DOHH2 (cell line): ENCODE results near the gene ARHGAP6.

Experiments
- H3F3A ChIP-seq: fragments of 200-600 bp; sonication (generic), shearing (Covaris generic); 2 replicates; pipeline ENCODE4 v1.6.0; 2016; ENCODE audit warnings: antibody characterized with exemption, mild to moderate bottlenecking; ENCODE audit not compliant: control insufficient read depth, insufficient read depth
- H3K27ac ChIP-seq: fragments of 200-600 bp; sonication (generic); 2 replicates; pipeline ENCODE4 v1.5.1; 2014; ENCODE audit warnings: low read depth, mild to moderate bottlenecking, low read length, moderate library complexity
- H3K27me3 ChIP-seq: fragments of 200-600 bp; sonication (generic); 2 replicates; pipeline ENCODE4 v1.6.1; 2014; ENCODE audit warnings: mild to moderate bottlenecking, low read length, mixed read lengths; ENCODE audit not compliant: control insufficient read depth
- H3K36me3 ChIP-seq: fragments of 200-600 bp; sonication (generic); 2 replicates; pipeline ENCODE4 v1.6.1; 2014; ENCODE audit warnings: mild to moderate bottlenecking, low read length, moderate library complexity, mixed read lengths; ENCODE audit not compliant: control insufficient read depth
- H3K4me1 ChIP-seq: fragments of 200-600 bp; sonication (generic); 2 replicates; pipeline ENCODE4 v1.6.1; 2014; ENCODE audit warnings: mild to moderate bottlenecking, low read length, mixed read lengths; ENCODE audit not compliant: control insufficient read depth
- H3K4me2 ChIP-seq: fragments of 200-600 bp; sonication (generic); 2 replicates; pipeline ENCODE4 v1.6.0; 2014; ENCODE audit warnings: mild to moderate bottlenecking, low read length, moderate library complexity
- H3K4me3 ChIP-seq: fragments of 200-600 bp; sonication (generic); 2 replicates; pipeline ENCODE4 v1.5.1; 2014; ENCODE audit warnings: mild to moderate bottlenecking, low read length, mixed read lengths
- H3K79me2 ChIP-seq: fragments of 200-600 bp; sonication (generic); 2 replicates; pipeline ENCODE4 v1.6.1; 2014; ENCODE audit warnings: mild to moderate bottlenecking, low read length, mixed read lengths; ENCODE audit not compliant: control insufficient read depth
- H3K9me2 ChIP-seq: fragments of 200-600 bp; sonication (generic); replicated peaks from 2 replicates; pipeline ENCODE4 v1.6.1; 2014; ENCODE audit warnings: mild to moderate bottlenecking, low read length, mixed read lengths; ENCODE audit not compliant: control insufficient read depth
- H3K9me3 ChIP-seq: fragments of 200-600 bp; sonication (generic); 2 replicates; pipeline ENCODE4 v1.6.1; 2014; ENCODE audit warnings: antibody characterized with exemption, low read length, mixed read lengths; ENCODE audit not compliant: control insufficient read depth, insufficient read depth
- H4K20me1 ChIP-seq: fragments of 200-600 bp; sonication (generic); 2 replicates; pipeline ENCODE4 v1.6.0; 2014; ENCODE audit warnings: low read depth, mild to moderate bottlenecking, antibody characterized with exemption, low read length, moderate library complexity; ENCODE audit not compliant: control insufficient read depth, insufficient read depth
- EZH2phosphoT487 ChIP-seq: fragments of 200-600 bp; sonication (generic); IDR thresholded peaks from 2 replicates; pipeline ENCODE4 v1.6.1; 2017; ENCODE audit warnings: borderline replicate concordance, mild to moderate bottlenecking, antibody characterized with exemption, low read length, moderate library complexity, mixed read lengths
- TF ChIP-seq, protein P1 (sequence below): fragments of 200-600 bp; sonication (generic); IDR thresholded peaks from one replicate; pipeline ENCODE4 v1.5.1; 2014; ENCODE audit warnings: antibody characterized with exemption, mild to moderate bottlenecking, low read depth, low read length; ENCODE audit not compliant: poor library complexity, severe bottlenecking

Gene ARHGAP6

DNA sequence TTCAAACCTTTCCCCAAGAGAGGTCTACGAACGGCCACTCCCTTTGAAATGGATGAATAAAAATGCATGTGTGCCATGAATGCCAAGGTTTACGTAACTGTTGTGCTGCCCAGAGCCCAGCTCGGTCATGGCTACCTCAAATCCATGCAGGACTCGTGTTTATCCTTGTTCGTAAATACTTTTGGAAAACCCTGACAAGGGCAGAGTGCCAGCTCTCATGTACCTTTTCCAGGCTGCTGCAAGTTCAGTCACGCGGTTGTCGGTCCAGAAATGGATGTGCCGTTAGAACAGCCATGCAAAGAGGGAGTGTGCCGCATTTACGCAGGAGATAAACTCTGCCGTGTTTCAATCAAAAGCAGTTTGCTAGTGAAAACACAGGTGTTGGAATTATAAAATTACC, 249.1 kb downstream of the ARHGAP6 start:
- Histone ChIP-seq H3K27me3 (no peaks in the 10 kb centered on the region), H3K9me3 (no peaks in the 10 kb centered on the region), H3K36me3 (no peaks in the 10 kb centered on the region), H3K4me3 (no peak overlapping the region), H3K9me2 (no peaks in the 10 kb centered on the region), H4K20me1 (no peaks in the 10 kb centered on the region), H3K4me2 (no peak overlapping the region), H3F3A (no peaks in the 10 kb centered on the region), H3K27ac (no peak overlapping the region), H3K4me1 (peaks cover 5% of the 10 kb centered on the region), H3K79me2 (no peaks in the 10 kb centered on the region)
- TF ChIP-seq EZH2phosphoT487, result no peak
- TF ChIP-seq, protein P1, sequence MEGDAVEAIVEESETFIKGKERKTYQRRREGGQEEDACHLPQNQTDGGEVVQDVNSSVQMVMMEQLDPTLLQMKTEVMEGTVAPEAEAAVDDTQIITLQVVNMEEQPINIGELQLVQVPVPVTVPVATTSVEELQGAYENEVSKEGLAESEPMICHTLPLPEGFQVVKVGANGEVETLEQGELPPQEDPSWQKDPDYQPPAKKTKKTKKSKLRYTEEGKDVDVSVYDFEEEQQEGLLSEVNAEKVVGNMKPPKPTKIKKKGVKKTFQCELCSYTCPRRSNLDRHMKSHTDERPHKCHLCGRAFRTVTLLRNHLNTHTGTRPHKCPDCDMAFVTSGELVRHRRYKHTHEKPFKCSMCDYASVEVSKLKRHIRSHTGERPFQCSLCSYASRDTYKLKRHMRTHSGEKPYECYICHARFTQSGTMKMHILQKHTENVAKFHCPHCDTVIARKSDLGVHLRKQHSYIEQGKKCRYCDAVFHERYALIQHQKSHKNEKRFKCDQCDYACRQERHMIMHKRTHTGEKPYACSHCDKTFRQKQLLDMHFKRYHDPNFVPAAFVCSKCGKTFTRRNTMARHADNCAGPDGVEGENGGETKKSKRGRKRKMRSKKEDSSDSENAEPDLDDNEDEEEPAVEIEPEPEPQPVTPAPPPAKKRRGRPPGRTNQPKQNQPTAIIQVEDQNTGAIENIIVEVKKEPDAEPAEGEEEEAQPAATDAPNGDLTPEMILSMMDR, result no peak

DNA sequence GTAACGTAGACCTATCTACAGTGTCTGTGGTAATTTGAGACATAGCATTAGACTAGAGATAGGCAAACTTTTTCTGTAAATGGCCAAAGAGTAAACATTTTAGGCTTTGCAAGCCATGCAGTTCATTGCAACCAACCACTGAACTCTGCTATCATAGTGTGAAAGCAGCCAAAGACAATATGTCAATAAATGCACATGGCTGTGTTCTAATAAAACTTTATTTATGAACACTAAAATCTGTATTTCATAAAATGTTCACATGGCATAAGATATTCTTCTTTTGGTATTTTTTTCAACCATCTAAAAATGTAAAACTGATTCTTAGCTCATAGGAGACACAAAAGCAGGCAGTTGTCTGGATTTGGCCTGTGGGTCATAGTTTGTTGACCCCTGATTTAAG, 251.6 kb downstream of the ARHGAP6 start:
- H3K4me1 ChIP-seq, result peaks cover 5% of the 10 kb centered on the region
- no peaks in the 10 kb centered on the region for H3K9me2 ChIP-seq
- no peak overlapping the region for H3K4me2 ChIP-seq
- H3F3A ChIP-seq, result no peaks in the 10 kb centered on the region
- no peaks in the 10 kb centered on the region for H3K27me3 ChIP-seq
- H3K36me3 ChIP-seq, result no peaks in the 10 kb centered on the region
- no peaks in the 10 kb centered on the region for H3K79me2 ChIP-seq
- H3K4me3 ChIP-seq, result no peak overlapping the region
- no peak overlapping the region for H3K27ac ChIP-seq
- H3K9me3 ChIP-seq, result no peaks in the 10 kb centered on the region
- TF ChIP-seq EZH2phosphoT487, result no peak
- TF ChIP-seq, protein P1, result no peak
- no peaks in the 10 kb centered on the region for H4K20me1 ChIP-seq

DNA sequence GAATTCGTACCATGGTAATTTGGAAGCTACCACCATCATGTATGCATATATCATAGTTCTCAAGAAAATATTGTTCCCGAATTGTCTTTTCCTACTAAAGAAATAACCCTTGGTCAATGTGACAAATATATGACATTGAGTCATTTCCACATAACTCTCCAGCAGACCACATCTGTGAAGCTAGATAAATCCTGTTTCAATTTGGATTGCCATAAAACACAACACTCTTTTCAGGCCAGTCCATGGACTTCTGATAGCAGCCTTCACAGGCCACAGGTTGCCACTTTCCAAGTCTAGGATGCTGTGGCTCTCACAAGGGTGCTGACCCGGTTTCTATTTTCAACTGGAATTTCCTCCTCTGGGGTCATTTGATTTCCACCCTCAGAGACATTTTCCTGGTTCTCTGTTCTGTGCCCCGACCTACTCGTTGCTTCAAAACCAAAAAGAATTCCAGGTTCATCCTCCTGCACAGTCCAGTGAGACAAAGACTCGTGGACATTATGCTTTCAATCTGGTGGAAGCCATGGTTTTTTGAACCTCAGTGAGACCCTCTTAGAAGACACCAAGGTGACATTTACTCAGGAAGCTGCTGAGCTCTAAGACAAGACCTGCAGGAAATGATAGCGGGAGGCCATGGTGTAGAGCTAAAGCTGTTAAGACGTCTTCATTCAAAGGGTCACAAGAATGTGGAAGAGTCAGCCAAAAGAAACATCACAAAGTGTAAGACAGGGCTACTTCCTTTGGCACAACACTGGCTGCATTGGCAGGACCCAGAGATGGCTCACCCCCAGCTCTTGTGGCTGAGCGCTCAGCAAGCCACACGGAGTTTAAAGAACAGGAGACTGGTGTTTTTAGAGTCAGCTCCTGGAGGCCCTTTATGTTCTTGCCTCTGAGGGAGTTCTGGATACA, 252.8 kb downstream of the ARHGAP6 start:
- H3K4me3 ChIP-seq, result no peak overlapping the region
- H3K4me1 ChIP-seq, result peaks cover 5% of the 10 kb centered on the region
- no peak for TF ChIP-seq EZH2phosphoT487
- TF ChIP-seq, protein P1, result no peak
- no peaks in the 10 kb centered on the region for H4K20me1 ChIP-seq
- no peak overlapping the region for H3K4me2 ChIP-seq
- no peaks in the 10 kb centered on the region for H3K36me3 ChIP-seq
- no peaks in the 10 kb centered on the region for H3K9me2 ChIP-seq
- no peaks in the 10 kb centered on the region for H3K27me3 ChIP-seq
- H3K27ac ChIP-seq, result no peak overlapping the region
- no peaks in the 10 kb centered on the region for H3F3A ChIP-seq
- no peaks in the 10 kb centered on the region for H3K9me3 ChIP-seq
- no peaks in the 10 kb centered on the region for H3K79me2 ChIP-seq
